HG03025 (cell line): ENCODE data around the gene IFIT1.
"Not testable (repeated sequence)": the region's sequence is repeated elsewhere in the genome, so short reads cannot be mapped to it uniquely, and the experiment has no call there.

Experiments used
- ATAC-seq: cut with Tn5 transposase; IDR thresholded peaks from one replicate; pipeline ENCODE4 v1.9.1; 2021; ENCODE audit warnings: mild to moderate bottlenecking, moderate library complexity; ENCODE audit not compliant: unreplicated experiment, low FRiP score

IFIT1 gene, protein sequence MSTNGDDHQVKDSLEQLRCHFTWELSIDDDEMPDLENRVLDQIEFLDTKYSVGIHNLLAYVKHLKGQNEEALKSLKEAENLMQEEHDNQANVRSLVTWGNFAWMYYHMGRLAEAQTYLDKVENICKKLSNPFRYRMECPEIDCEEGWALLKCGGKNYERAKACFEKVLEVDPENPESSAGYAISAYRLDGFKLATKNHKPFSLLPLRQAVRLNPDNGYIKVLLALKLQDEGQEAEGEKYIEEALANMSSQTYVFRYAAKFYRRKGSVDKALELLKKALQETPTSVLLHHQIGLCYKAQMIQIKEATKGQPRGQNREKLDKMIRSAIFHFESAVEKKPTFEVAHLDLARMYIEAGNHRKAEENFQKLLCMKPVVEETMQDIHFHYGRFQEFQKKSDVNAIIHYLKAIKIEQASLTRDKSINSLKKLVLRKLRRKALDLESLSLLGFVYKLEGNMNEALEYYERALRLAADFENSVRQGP

DNA sequence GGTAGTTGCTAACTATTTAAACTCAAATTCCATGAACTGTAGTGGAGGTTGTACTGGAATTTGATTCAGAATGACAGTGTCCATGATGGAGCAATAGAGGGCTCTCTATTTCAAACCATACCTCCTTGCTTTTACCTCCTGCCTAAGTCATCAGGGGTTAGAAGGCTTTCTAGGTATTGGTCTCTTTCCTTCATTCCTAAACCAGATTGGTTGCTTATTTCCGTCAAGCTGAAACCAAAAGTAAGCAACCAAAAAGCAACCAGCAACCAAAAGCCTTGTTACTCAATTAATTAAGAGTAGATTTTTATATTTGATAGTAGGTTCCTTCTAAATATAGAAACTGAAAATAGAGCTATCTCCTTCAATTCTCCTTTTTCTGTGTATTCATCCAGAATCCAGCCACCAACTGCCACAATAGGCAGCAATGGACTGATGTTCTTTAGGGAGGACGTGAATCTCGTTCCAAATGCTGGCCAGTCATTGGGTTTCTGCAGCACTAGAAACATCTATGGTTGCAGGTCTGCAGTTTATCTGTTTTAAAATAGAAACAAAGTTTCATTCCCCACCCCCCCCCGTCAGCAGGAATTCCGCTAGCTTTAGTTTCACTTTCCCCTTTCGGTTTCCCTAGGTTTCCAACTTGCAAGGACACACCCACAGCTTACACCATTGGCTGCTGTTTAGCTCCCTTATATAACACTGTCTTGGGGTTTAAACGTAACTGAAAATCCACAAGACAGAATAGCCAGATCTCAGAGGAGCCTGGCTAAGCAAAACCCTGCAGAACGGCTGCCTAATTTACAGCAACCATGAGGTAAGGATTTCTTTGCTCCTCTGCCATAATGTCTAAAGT lies at the start of gene IFIT1:
Gene IFIT1, plus strand, starts transcription at position 717 of the 850 bp plus-strand sequence. Its CDS starts 90 bp downstream, at position 807.
- peak; percentile 88 for ATAC-seq

GRCh38 chr10:89343089-89343767 lies 49.2 kb upstream of the IFIT1 start:
- ATAC-seq = no peak

DNA sequence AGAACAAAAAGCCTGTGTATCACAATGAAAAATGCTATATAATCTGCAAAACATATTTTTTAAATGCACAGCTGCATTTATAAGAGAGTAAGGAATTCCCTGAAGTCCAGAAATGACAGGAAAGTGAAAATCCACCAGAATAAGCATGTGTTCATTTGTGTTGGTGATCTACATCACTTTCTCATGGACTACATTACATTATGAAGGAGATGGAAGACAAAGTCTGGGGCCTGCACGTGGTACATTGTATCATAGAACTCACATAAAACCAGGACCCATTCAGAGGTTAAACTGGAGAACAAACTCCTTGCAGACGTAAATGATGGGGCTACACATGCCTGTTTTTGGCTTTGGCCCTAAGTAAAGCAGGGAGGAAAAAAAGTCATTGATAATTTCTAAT lies 48.3 kb upstream of the IFIT1 start:
- no peak for ATAC-seq

DNA sequence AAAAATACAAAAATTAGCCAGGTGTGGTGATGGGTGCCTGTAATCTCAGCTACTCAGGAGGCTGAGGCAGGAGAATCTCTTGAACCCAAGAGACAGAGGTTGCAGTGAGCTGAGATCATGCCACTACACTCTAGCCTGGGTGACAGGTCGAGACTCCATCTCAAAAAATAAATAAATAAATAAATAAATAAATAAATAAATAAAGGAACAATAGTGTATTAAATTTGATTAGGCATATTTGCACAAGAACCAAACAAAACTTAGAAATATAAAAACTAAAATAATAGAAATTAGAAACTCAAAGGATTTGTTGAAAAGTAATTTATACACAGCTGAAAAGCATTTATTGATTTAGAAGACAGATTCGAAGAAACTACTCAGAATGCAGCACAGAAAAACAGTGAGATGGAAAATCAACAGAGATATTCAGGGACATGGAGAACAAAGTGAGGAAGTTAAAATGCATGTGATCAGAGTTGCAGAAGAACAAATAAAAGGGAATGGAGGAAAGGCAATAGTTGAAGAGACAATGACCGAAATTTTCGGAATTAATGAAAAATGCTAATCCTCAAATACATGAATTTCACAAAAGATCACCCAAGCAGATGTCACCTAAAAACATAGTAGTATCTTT lies 46.9 kb upstream of the IFIT1 start:
- ATAC-seq = no peak

GRCh38 chr10:89346405-89347254 lies 45.8 kb upstream of the IFIT1 start:
- ATAC-seq = no peak

- no peak for ATAC-seq
Measured at GRCh38 chr10:89347701-89348457, 44.5 kb upstream of the IFIT1 start.

DNA sequence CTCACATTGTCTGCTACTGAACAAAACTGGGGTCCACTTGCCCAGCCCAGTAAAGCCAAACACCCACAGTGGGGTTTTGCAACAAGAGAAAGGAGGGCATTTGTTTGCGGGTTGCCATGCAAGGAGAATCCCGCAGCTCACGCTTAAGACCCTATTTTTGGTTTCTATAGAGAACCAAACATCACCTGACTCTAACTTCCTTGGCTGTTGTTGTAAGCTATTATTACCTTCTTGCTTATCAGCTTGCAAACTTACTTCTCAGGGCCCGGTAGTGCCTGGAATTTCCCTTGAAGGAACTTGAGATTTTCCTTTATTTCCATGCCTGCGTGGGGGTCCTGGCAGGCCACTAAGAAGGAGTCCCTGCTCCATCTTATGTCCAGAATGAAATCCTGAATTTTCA lies 43.9 kb upstream of the IFIT1 start:
- no peak for ATAC-seq

- no peak for ATAC-seq
Measured at GRCh38 chr10:89348975-89349374, 43.4 kb upstream of the IFIT1 start.

DNA sequence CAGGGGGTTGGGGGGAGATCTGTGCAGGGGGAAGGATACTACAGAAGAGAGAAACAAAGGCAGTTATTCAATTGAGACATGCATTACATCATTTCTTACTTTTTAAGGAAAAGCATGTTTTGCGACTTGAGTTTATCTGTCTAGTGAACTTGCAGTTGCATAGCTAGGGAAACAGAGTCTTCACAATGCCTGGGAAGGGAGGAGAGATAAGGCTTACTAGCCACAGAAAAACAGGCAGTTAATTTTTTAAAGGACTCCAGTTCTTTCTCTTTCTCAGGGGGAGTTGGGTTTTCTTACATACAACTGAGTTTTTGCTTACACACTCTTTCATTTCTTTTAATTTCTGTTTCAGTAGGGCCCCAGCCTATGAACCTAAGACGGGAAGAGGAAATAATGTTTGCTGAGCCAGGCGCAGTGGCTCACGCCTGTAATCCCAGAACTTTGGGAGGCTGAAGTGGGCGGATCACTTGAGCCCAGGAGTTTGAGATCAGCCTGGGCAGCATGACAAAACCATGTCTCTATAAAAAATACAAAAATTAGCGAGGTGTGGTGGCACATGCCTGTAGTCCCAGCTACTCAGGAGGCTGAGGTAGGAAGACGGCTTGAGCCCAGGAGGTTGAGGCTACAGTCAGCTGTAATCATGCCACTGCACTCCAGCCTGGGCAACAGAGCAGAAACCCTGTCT lies 41.6 kb upstream of the IFIT1 start:
- not testable (repeated sequence) for ATAC-seq

GRCh38 chr10:89351412-89351779 lies 41.0 kb upstream of the IFIT1 start:
- ATAC-seq = peak; percentile 78

GRCh38 chr10:89351780-89352597 lies 40.4 kb upstream of the IFIT1 start:
- no peak for ATAC-seq

DNA sequence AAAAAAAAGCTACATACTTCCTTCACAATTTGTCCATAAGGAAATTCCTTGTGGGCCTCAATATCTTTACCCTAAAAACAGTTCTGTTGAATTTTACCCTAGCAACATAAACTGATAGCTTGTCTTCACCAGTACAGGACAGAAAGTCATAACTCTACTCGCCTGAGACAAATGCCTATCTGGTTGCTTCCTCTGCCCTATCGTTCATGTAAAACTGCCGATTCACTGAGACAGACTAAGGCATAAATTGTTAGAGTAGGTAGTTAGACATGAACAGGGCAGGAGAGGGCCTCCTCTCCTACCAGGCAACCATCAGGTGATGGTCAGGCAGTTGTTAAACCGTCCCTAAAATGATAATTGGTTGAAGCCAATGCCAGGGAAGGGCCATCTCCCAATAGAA lies 39.6 kb upstream of the IFIT1 start:
- no peak for ATAC-seq

- no peak for ATAC-seq
Measured at GRCh38 chr10:89355394-89355931, 37.0 kb upstream of the IFIT1 start.

GRCh38 chr10:89357096-89357495 lies 35.3 kb upstream of the IFIT1 start:
- ATAC-seq = no peak

GRCh38 chr10:89357975-89358374 lies 34.4 kb upstream of the IFIT1 start:
- no peak for ATAC-seq

GRCh38 chr10:89360157-89360556 lies 32.3 kb upstream of the IFIT1 start:
- ATAC-seq = no peak

GRCh38 chr10:89362929-89363328 lies 29.5 kb upstream of the IFIT1 start:
- ATAC-seq = no peak
